ENCODE results near the gene VTA1.

GRCh38 chr6:142162780-142163179, 15.7 kb downstream of the VTA1 start:
- no peak for TF ChIP-seq KLF9 (CRISPR knock-in tag; IDR thresholded peaks at IDR 0.05; ENCODE audit: low read depth)
- TF ChIP-seq EZH2 (conservative IDR thresholded peaks at IDR 0.05; ENCODE audit: low read depth, low read length): no peak
- no peak for TF ChIP-seq ZBTB25 (CRISPR knock-in tag; IDR thresholded peaks at IDR 0.05)
- TF ChIP-seq POLR2A (IDR thresholded peaks at IDR 0.05; ENCODE audit: insufficient read depth in 1 of 2, low read depth in 2 of 2, low read length in 2 of 2): no peak
- TF ChIP-seq CTCF (CRISPR knock-in tag; IDR thresholded peaks at IDR 0.05): no peak
- no peak for TF ChIP-seq ZSCAN22 (CRISPR knock-in tag; IDR thresholded peaks at IDR 0.05)
- TF ChIP-seq MIER2 (CRISPR knock-in tag; IDR thresholded peaks at IDR 0.05): no peak
- TF ChIP-seq SYNCRIP (IDR thresholded peaks at IDR 0.05; ENCODE audit: insufficient read depth, low read depth, low read length): no peak
- no peak for TF ChIP-seq ZBTB43 (CRISPR knock-in tag; conservative IDR thresholded peaks at IDR 0.05)

Measured in HepG2 (cell line).